Stomach (tissue), 9 donors: Measurements from ENCODE around the gene MEAK7. TPM values are rescaled to one million over a fixed set of nuclear protein-coding genes. Genes with fewer than 3 reads are reported as not detected.

Experiments used
- DNase-seq, 2 donors: peaks; one replicate each; pipeline versions ENCODE4 v3.0.0 to v3.0.0-alpha.2; 2013 to 2019
- H3K27ac ChIP-seq, 5 donors: fragments of 200-600 bp in 4 of 5; sonication (generic) in 4 of 5; one replicate each; pipeline ENCODE4 v1.5.1; 2013 to 2019; ENCODE audit warnings: mild to moderate bottlenecking in 1 of 5, moderate library complexity in 1 of 5
- H3K27me3 ChIP-seq, 3 donors: fragments of 200-600 bp; sonication (generic); one replicate each; pipeline ENCODE4 v1.5.1; 2017 to 2019; ENCODE audit warnings: mixed run types in 1 of 3
- H3K36me3 ChIP-seq, 4 donors: fragments of 200-600 bp; sonication (generic); 1 replicate in 3 of 4; 2 replicates in 1 of 4; pipeline ENCODE4 v1.5.1; 2016 to 2019
- H3K4me1 ChIP-seq, 4 donors: fragments of 200-600 bp; sonication (generic); one replicate each; pipeline ENCODE4 v1.5.1; 2016 to 2019
- H3K4me3 ChIP-seq, 4 donors: fragments of 200-600 bp; sonication (generic) in 3 of 4; one replicate each; pipeline ENCODE4 v1.5.1; 2016 to 2019; ENCODE audit warnings: mild to moderate bottlenecking in 1 of 4
- H3K9me3 ChIP-seq, 4 donors: fragments of 200-600 bp; sonication (generic); one replicate each; pipeline ENCODE4 v1.5.1; 2016 to 2019
- CTCF ChIP-seq, 7 experiments: fragments of 450-650 bp in 4 of 7; fragments of 200-600 bp in 3 of 7; sonication (generic) in 3 of 7; IDR thresholded peaks; one replicate each; pipeline ENCODE4 v1.5.1; 2016 to 2019; ENCODE audit warnings: antibody characterized with exemption in 7 of 7, control low read depth in 2 of 7, mild to moderate bottlenecking in 1 of 7
- EP300 ChIP-seq: sonication (generic); formaldehyde crosslinking; IDR thresholded peaks from one replicate; pipeline ENCODE4 v1.6.1; 2017; ENCODE audit warnings: antibody characterized with exemption
- POLR2A ChIP-seq, 4 donors: fragments of 450-650 bp; IDR thresholded peaks; one replicate each; pipeline ENCODE4 v1.6.1; 2016; ENCODE audit warnings: antibody characterized with exemption in 4 of 4, control low read depth in 2 of 4, mild to moderate bottlenecking in 1 of 4, moderate library complexity in 1 of 4
- POLR2AphosphoS5 ChIP-seq, 3 donors: sonication (generic); formaldehyde crosslinking; IDR thresholded peaks; one replicate each; pipeline ENCODE4 v1.6.1; 2016; ENCODE audit warnings: antibody characterized with exemption in 3 of 3
- WGBS, 5 donors: extraction: QIAGEN DNeasy Blood & Tissue Kit in 3 of 5; methylation state at CpG; one replicate each; pipeline versions ENCODE4 v1.1.5 to v1.1.7; 2013 to 2018; 5-methylcytosine and 5-hydroxymethylcytosine counted together
- intact Hi-C: fragments of 100-400 bp; cut with DNase I; formaldehyde crosslinking; loops from one replicate; pipeline ENCODE4 v1.15.1; 2023; ENCODE audit warnings: low total_unique reads
- polyA plus RNA-seq, 3 donors: library from polyadenylated mRNA; stranded (reverse); fragments of 200-250 nt; gene quantifications; one replicate each; pipeline ENCODE4 v1.2.3, GENCODE V29; 2013
- total RNA-seq, 5 donors: library from RNA; depleted of rRNA; stranded (reverse); fragments of >200 nt; gene quantifications; one replicate each; pipeline versions ENCODE4 v1.1.0 to v1.2.3, GENCODE V29; 2014 to 2016
- donor health status: healthy with polysubstance abuse.
- donor health status: Bipolar disorder and iron deficiency.
- donor health status: healthy.

The MEAK7 gene
- total and polyA plus RNA-seq, 8 donors: 3.9 to 21.1 (median 6.9) TPM

GRCh38 chr16:84530590-84530989 lies 26.1 kb upstream of the MEAK7 start:
- H3K4me1 ChIP-seq: peaks cover 28 to 45% (median 41%) of the 10 kb centered on the region in 4 donors
- H3K27me3 ChIP-seq: no peaks in the 10 kb centered on the region
- no peaks in the 10 kb centered on the region for H3K36me3 ChIP-seq
- WGBS, 5 donors: 83 to 95% (median 94%) methylated on average over 5 of the region's 5 CpGs
- intact Hi-C loops: no loop called here
- no peak overlapping the region for H3K4me3 ChIP-seq
- TF ChIP-seq POLR2A (IDR thresholded peaks at IDR 0.05): no peak
- no peak for TF ChIP-seq POLR2AphosphoS5 (IDR thresholded peaks at IDR 0.05)
- TF ChIP-seq CTCF (IDR thresholded peaks at IDR 0.05): no peak
- no peak for TF ChIP-seq EP300
- no peak for DNase-seq
- H3K9me3 ChIP-seq: peaks cover 0 to 10% (median 0%) of the 10 kb centered on the region in 4 donors
- no peak overlapping the region for H3K27ac ChIP-seq

GRCh38 chr16:84529607-84530006 lies 25.1 kb upstream of the MEAK7 start:
- no peak for TF ChIP-seq POLR2AphosphoS5 (IDR thresholded peaks at IDR 0.05)
- TF ChIP-seq CTCF (IDR thresholded peaks at IDR 0.05): no peak
- no peak for TF ChIP-seq EP300
- no peak for TF ChIP-seq POLR2A (IDR thresholded peaks at IDR 0.05)
- Histone ChIP-seq H3K9me3 (peaks cover 0 to 10% (median 0%) of the 10 kb centered on the region in 4 donors), H3K27ac (no peak overlapping the region), H3K4me1 (peaks cover 28 to 47% (median 41%) of the 10 kb centered on the region in 4 donors), H3K27me3 (no peaks in the 10 kb centered on the region), H3K4me3 (no peak overlapping the region), H3K36me3 (no peaks in the 10 kb centered on the region)
- DNase-seq: no peak
- 93 to 100% (median 98%) methylated on average over 3 of the region's 3 CpGs for WGBS, 5 donors
- intact Hi-C loops: no loop called here

GRCh38 chr16:84528322-84528721 lies 23.9 kb upstream of the MEAK7 start:
- H3K4me3 ChIP-seq: no peak overlapping the region
- TF ChIP-seq POLR2A (IDR thresholded peaks at IDR 0.05): no peak
- TF ChIP-seq EP300: no peak
- TF ChIP-seq CTCF (IDR thresholded peaks at IDR 0.05): no peak
- no peak for TF ChIP-seq POLR2AphosphoS5 (IDR thresholded peaks at IDR 0.05)
- H3K36me3 ChIP-seq: no peaks in the 10 kb centered on the region
- peak overlapping the region in 2 of 5 donors; percentile 66 to 76 for H3K27ac ChIP-seq
- intact Hi-C loops: no loop called here
- peaks cover 0 to 10% (median 0%) of the 10 kb centered on the region in 4 donors for H3K9me3 ChIP-seq
- 89 to 93% (median 90%) methylated on average over 6 of the region's 6 CpGs for WGBS, 5 donors
- H3K4me1 ChIP-seq: peaks cover 28 to 46% (median 41%) of the 10 kb centered on the region in 4 donors
- DNase-seq: no peak
- H3K27me3 ChIP-seq: no peaks in the 10 kb centered on the region

- no peaks in the 10 kb centered on the region for H3K36me3 ChIP-seq
- H3K9me3 ChIP-seq: peaks cover 0 to 10% (median 0%) of the 10 kb centered on the region in 4 donors
- peaks cover 26 to 39% (median 35%) of the 10 kb centered on the region in 4 donors for H3K4me1 ChIP-seq
- DNase-seq: no peak
- peak overlapping the region in 1 of 4 donors; percentile 14 for H3K4me3 ChIP-seq
- H3K27ac ChIP-seq: peak overlapping the region in 4 of 5 donors; percentile 66 to 76 (median 69)
- intact Hi-C loops: no loop called here
- no peak for TF ChIP-seq EP300
- peak in 1 of 3 donors; percentile 20 for TF ChIP-seq POLR2AphosphoS5 (IDR thresholded peaks at IDR 0.05)
- 47 to 68% (median 63%) methylated on average over 11 of the region's 11 CpGs for WGBS, 5 donors
- H3K27me3 ChIP-seq: no peaks in the 10 kb centered on the region
Observed at GRCh38 chr16:84527532-84528269, 23.2 kb upstream of the MEAK7 start.
